DOHH2 (cell line): ENCODE measurements around the gene CPNE5.

Experiments
- H3F3A ChIP-seq: fragments of 200-600 bp; sonication (generic), shearing (Covaris generic); 2 replicates; pipeline ENCODE4 v1.6.0; 2016; ENCODE audit warnings: antibody characterized with exemption, mild to moderate bottlenecking; ENCODE audit not compliant: control insufficient read depth, insufficient read depth
- H3K27ac ChIP-seq: fragments of 200-600 bp; sonication (generic); 2 replicates; pipeline ENCODE4 v1.5.1; 2014; ENCODE audit warnings: low read depth, mild to moderate bottlenecking, low read length, moderate library complexity
- H3K27me3 ChIP-seq: fragments of 200-600 bp; sonication (generic); 2 replicates; pipeline ENCODE4 v1.6.1; 2014; ENCODE audit warnings: mild to moderate bottlenecking, low read length, mixed read lengths; ENCODE audit not compliant: control insufficient read depth
- H3K36me3 ChIP-seq: fragments of 200-600 bp; sonication (generic); 2 replicates; pipeline ENCODE4 v1.6.1; 2014; ENCODE audit warnings: mild to moderate bottlenecking, low read length, moderate library complexity, mixed read lengths; ENCODE audit not compliant: control insufficient read depth
- H3K4me1 ChIP-seq: fragments of 200-600 bp; sonication (generic); 2 replicates; pipeline ENCODE4 v1.6.1; 2014; ENCODE audit warnings: mild to moderate bottlenecking, low read length, mixed read lengths; ENCODE audit not compliant: control insufficient read depth
- H3K4me2 ChIP-seq: fragments of 200-600 bp; sonication (generic); 2 replicates; pipeline ENCODE4 v1.6.0; 2014; ENCODE audit warnings: mild to moderate bottlenecking, low read length, moderate library complexity
- H3K4me3 ChIP-seq: fragments of 200-600 bp; sonication (generic); 2 replicates; pipeline ENCODE4 v1.5.1; 2014; ENCODE audit warnings: mild to moderate bottlenecking, low read length, mixed read lengths
- H3K79me2 ChIP-seq: fragments of 200-600 bp; sonication (generic); 2 replicates; pipeline ENCODE4 v1.6.1; 2014; ENCODE audit warnings: mild to moderate bottlenecking, low read length, mixed read lengths; ENCODE audit not compliant: control insufficient read depth
- H3K9me2 ChIP-seq: fragments of 200-600 bp; sonication (generic); replicated peaks from 2 replicates; pipeline ENCODE4 v1.6.1; 2014; ENCODE audit warnings: mild to moderate bottlenecking, low read length, mixed read lengths; ENCODE audit not compliant: control insufficient read depth
- H3K9me3 ChIP-seq: fragments of 200-600 bp; sonication (generic); 2 replicates; pipeline ENCODE4 v1.6.1; 2014; ENCODE audit warnings: antibody characterized with exemption, low read length, mixed read lengths; ENCODE audit not compliant: control insufficient read depth, insufficient read depth
- H4K20me1 ChIP-seq: fragments of 200-600 bp; sonication (generic); 2 replicates; pipeline ENCODE4 v1.6.0; 2014; ENCODE audit warnings: low read depth, mild to moderate bottlenecking, antibody characterized with exemption, low read length, moderate library complexity; ENCODE audit not compliant: control insufficient read depth, insufficient read depth
- EZH2phosphoT487 ChIP-seq: fragments of 200-600 bp; sonication (generic); IDR thresholded peaks from 2 replicates; pipeline ENCODE4 v1.6.1; 2017; ENCODE audit warnings: borderline replicate concordance, mild to moderate bottlenecking, antibody characterized with exemption, low read length, moderate library complexity, mixed read lengths
- TF ChIP-seq, protein P1 (sequence below): fragments of 200-600 bp; sonication (generic); IDR thresholded peaks from one replicate; pipeline ENCODE4 v1.5.1; 2014; ENCODE audit warnings: antibody characterized with exemption, mild to moderate bottlenecking, low read depth, low read length; ENCODE audit not compliant: poor library complexity, severe bottlenecking

CPNE5 gene

DNA sequence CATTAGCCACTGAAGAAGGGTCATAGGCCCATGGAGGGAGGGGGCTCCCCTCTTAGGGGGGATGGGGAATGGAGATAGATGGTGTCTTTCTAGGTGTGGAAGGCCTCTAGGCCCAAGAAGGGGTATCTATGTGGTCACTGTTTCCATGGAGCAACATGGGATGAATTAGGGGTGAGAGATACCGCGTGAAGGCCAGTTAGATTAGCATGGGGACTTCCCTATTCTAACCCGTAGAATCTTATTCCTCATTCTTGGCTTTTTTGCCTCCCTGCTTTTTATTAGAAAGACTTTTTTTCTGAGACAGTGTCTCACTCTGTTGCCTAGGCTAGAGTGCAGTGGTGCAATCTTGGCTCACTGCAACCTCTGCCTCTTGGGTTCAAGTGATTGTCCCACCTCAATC lies 138.4 kb downstream of the CPNE5 start:
- no peak overlapping the region for H3K4me3 ChIP-seq
- H3K36me3 ChIP-seq = no peaks in the 10 kb centered on the region
- no peak overlapping the region for H3K27ac ChIP-seq
- H3K4me1 ChIP-seq = no peaks in the 10 kb centered on the region
- no peaks in the 10 kb centered on the region; the same call in 1 of the 2 replicates for H3K9me3 ChIP-seq
- H3K9me2 ChIP-seq = no peaks in the 10 kb centered on the region
- no peak overlapping the region for H3K4me2 ChIP-seq
- H3K79me2 ChIP-seq = no peaks in the 10 kb centered on the region
- no peaks in the 10 kb centered on the region; the same call in 1 of the 2 replicates for H3K27me3 ChIP-seq
- no peak for TF ChIP-seq EZH2phosphoT487
- TF ChIP-seq, protein P1, sequence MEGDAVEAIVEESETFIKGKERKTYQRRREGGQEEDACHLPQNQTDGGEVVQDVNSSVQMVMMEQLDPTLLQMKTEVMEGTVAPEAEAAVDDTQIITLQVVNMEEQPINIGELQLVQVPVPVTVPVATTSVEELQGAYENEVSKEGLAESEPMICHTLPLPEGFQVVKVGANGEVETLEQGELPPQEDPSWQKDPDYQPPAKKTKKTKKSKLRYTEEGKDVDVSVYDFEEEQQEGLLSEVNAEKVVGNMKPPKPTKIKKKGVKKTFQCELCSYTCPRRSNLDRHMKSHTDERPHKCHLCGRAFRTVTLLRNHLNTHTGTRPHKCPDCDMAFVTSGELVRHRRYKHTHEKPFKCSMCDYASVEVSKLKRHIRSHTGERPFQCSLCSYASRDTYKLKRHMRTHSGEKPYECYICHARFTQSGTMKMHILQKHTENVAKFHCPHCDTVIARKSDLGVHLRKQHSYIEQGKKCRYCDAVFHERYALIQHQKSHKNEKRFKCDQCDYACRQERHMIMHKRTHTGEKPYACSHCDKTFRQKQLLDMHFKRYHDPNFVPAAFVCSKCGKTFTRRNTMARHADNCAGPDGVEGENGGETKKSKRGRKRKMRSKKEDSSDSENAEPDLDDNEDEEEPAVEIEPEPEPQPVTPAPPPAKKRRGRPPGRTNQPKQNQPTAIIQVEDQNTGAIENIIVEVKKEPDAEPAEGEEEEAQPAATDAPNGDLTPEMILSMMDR = no peak
- H3F3A ChIP-seq = no peaks in the 10 kb centered on the region
- no peaks in the 10 kb centered on the region for H4K20me1 ChIP-seq

DNA sequence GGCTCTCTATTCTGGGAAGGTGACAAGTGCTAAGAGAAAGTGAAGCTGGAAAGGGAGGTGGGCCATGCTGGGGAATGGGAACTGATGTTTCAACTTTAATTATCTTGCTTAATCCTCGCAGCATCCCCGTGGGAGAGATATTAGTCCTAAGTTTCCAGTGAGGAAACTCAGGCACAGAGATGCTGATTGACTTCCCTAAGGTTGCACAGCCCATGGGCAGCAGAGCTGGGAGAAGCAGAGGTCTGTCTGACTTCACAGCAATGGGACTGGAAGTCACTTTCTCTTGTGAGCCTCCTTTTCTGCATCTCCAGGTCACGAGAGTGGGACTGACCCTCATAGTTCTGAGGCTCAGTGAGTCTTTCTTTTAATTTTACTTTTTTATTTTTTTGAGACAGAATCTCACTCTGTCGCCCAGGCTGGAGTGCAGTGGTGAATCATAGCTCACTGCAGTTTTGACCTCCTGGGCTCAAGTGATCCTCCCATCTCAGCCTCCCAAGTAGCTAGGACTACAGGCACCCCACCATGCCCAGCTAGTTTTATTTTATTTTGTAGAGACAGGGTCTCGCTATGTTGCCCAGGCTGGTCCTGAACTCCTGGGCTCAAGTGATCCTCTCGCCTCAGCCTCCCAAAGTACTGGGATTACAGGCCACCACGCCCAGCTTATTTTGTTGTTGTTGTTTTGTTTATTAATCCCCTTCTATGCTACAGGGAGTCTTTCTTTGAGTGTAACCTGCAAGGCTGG lies 139.0 kb downstream of the CPNE5 start:
- no peak overlapping the region for H3K27ac ChIP-seq
- TF ChIP-seq, protein P1 = no peak
- TF ChIP-seq EZH2phosphoT487 = no peak
- H3K4me1 ChIP-seq = peaks cover 4% of the 10 kb centered on the region
- H3F3A ChIP-seq = no peaks in the 10 kb centered on the region; the same call in 1 of the 2 replicates
- no peak overlapping the region for H3K4me3 ChIP-seq
- no peak overlapping the region for H3K4me2 ChIP-seq
- no peaks in the 10 kb centered on the region; the same call in 1 of the 2 replicates for H3K27me3 ChIP-seq
- no peaks in the 10 kb centered on the region for H4K20me1 ChIP-seq
- H3K9me2 ChIP-seq = no peaks in the 10 kb centered on the region
- no peaks in the 10 kb centered on the region for H3K36me3 ChIP-seq
- no peaks in the 10 kb centered on the region for H3K79me2 ChIP-seq
- H3K9me3 ChIP-seq = no peaks in the 10 kb centered on the region; the same call in 1 of the 2 replicates

DNA sequence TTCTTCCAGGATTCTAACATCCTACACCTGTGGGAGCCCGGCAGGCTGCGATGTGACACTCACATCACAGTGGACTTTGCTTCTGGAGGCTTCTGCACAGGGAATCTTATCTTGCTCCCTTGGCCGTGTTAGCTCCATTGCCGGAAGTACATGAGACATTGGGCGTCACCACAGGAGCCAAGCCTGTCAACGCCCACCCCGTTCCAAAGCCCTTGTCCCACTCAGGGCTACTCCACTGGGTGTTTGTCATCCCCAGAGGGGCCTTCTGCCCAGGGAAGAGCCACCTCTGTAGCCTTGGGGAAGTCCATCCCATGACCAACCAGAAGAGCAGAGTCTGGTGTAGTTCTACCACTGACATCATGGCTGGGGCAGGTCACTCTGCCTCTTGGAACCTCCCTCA lies 139.9 kb downstream of the CPNE5 start:
- peaks cover 4% of the 10 kb centered on the region; the same call in 1 of the 2 replicates for H3F3A ChIP-seq
- TF ChIP-seq, protein P1 = no peak
- no peak for TF ChIP-seq EZH2phosphoT487
- H3K4me2 ChIP-seq = no peak overlapping the region
- no peak overlapping the region for H3K4me3 ChIP-seq
- H4K20me1 ChIP-seq = no peaks in the 10 kb centered on the region
- H3K9me3 ChIP-seq = no peaks in the 10 kb centered on the region; the same call in 1 of the 2 replicates
- H3K36me3 ChIP-seq = no peaks in the 10 kb centered on the region
- no peaks in the 10 kb centered on the region for H3K9me2 ChIP-seq
- no peaks in the 10 kb centered on the region; the same call in 1 of the 2 replicates for H3K27me3 ChIP-seq
- no peaks in the 10 kb centered on the region for H3K79me2 ChIP-seq
- H3K4me1 ChIP-seq = peaks cover 12% of the 10 kb centered on the region
- H3K27ac ChIP-seq = no peak overlapping the region
